PFSK-1 (cell line): ENCODE results near the gene LCN6.

Experiments
- FOXP2 ChIP-seq: optimal IDR thresholded peaks from 2 replicates; pipeline ENCODE3; 2011; ENCODE audit warnings: borderline replicate concordance, control low read depth, inconsistent platforms; ENCODE audit not compliant: insufficient read depth; ENCODE audit errors: extremely low read length, extremely low read depth
- POLR2AphosphoS5 ChIP-seq: IDR thresholded peaks from 2 replicates; pipeline ENCODE4 v1.6.1; 2012; ENCODE audit warnings: low read depth, mild to moderate bottlenecking, control low read depth, low read length, moderate library complexity
- REST ChIP-seq, 2 experiments: IDR thresholded peaks; 2 replicates each; pipeline versions ENCODE4 v1.6.1 to v1.8.0; 2011 to 2012; ENCODE audit warnings: low read depth in 2 of 2, low read length in 2 of 2, control low read depth in 1 of 2, inconsistent platforms in 1 of 2, mild to moderate bottlenecking in 1 of 2, moderate library complexity in 1 of 2; ENCODE audit not compliant: insufficient read depth in 1 of 2
- SIN3A ChIP-seq: IDR thresholded peaks from 2 replicates; pipeline ENCODE4 v1.6.1; 2012; ENCODE audit warnings: mild to moderate bottlenecking, low read length, moderate library complexity, borderline replicate concordance; ENCODE audit not compliant: insufficient read depth
- TAF1 ChIP-seq: IDR thresholded peaks from 2 replicates; pipeline ENCODE4 v1.6.1; 2012; ENCODE audit warnings: low read length, control low read depth, borderline replicate concordance; ENCODE audit not compliant: insufficient read depth

- TF ChIP-seq POLR2AphosphoS5, result no peak
- no peak for TF ChIP-seq REST (IDR thresholded peaks at IDR 0.05; ENCODE audit: insufficient read depth in 1 of 2, low read depth in 2 of 2, low read length in 2 of 2)
- no peak for TF ChIP-seq TAF1
- TF ChIP-seq SIN3A, result no peak
- TF ChIP-seq FOXP2, result peak; percentile 9
Measured at GRCh38 chr9:136769710-136770191, 21.4 kb upstream of the LCN6 start.
